Astrocyte (in vitro differentiated cells and primary cell): Measurements from ENCODE around the gene XPOT.

Source experiments
- EZH2 ChIP-seq: IDR thresholded peaks from 2 replicates; pipeline ENCODE4 v1.6.1; 2012; ENCODE audit warnings: mild to moderate bottlenecking, low read length, inconsistent platforms; ENCODE audit not compliant: insufficient read depth
- TF ChIP-seq, protein P1 (sequence below): IDR thresholded peaks from 2 replicates; pipeline ENCODE4 v1.5.1; 2011; ENCODE audit warnings: low read depth, mild to moderate bottlenecking, inconsistent platforms, low read length, moderate library complexity; ENCODE audit not compliant: insufficient read depth

DNA sequence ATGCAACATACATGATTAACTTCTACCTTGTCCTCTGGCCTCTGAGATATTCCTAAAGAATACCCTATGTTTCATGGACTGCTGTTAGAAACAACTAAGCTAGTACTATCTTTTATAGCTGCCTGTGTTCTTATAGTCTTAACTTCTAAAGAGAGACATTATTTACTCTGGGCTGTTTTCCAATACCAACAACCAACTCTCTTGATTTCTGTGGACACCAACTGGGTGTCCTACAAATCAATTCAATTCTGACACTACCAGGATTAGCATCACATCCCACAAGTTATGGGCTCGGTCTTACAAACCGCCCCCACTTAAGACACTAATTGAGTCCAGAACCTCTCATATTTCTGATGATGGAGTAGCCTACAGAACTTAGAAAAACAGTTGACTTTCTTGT lies 8.3 kb downstream of the XPOT start:
- TF ChIP-seq, protein P1, sequence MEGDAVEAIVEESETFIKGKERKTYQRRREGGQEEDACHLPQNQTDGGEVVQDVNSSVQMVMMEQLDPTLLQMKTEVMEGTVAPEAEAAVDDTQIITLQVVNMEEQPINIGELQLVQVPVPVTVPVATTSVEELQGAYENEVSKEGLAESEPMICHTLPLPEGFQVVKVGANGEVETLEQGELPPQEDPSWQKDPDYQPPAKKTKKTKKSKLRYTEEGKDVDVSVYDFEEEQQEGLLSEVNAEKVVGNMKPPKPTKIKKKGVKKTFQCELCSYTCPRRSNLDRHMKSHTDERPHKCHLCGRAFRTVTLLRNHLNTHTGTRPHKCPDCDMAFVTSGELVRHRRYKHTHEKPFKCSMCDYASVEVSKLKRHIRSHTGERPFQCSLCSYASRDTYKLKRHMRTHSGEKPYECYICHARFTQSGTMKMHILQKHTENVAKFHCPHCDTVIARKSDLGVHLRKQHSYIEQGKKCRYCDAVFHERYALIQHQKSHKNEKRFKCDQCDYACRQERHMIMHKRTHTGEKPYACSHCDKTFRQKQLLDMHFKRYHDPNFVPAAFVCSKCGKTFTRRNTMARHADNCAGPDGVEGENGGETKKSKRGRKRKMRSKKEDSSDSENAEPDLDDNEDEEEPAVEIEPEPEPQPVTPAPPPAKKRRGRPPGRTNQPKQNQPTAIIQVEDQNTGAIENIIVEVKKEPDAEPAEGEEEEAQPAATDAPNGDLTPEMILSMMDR: no peak
- TF ChIP-seq EZH2: no peak
